ENCODE results near the gene GPER1. TPM values are rescaled to one million over a fixed set of nuclear protein-coding genes. Genes with fewer than 3 reads are reported as not detected.
"Not testable (repeated sequence)": the region's sequence is repeated elsewhere in the genome, so short reads cannot be mapped to it uniquely, and the experiment has no call there.

GPER1 gene
- total RNA-seq (2014; rRNA removed; shearing (Covaris generic)), result 2.0 and 2.5 TPM in 2 replicates

DNA sequence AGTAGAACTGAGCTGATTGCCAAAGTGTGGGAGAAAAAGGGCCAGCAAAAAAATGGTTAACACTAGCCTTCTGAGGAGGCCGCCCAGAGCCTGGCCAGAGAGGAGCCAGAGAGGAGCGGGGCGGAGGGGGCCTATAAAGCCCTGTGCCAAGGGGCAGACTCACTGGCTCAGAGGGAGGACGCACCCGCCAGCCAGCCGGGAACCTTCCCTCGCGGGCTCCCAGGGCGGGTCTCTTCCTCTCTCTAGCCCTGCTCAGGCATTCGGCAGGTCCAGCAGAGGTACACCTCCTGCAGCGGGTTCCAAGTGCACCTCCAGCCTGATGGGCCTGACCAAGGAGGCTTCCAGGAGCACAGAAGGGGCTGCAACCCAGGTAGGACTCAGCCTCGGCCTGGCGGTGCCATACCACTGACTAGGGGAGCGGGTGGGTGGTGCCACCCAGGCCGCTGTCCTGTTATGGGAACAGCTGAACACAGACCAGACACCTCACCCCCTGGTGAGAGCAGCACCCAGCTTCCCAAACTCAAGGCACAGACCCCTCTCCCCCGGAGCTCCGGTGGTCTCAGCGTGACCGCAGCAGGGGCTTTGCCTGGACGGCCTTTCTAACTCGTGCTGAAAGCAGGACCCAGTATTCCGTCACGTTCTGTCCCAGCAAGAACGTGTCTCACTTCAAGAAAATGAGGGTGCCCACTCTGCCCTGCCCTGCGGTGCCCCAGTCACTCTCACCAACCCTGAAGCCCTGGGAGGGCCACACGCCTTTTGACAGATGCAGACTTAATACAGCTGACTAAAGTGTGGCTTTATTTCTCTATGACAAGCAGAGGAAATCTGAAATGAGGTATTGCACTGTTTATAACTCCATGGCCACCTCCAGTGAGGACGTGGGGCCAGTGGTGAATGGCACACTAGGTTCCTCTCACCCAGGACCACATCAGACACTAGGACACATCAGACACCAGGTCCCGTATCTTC is at the start of gene GPER1:
TSS of gene GPER1 (plus strand) at position 162 of the 969 bp plus-strand sequence. CDS start 3,616 bp downstream, outside the sequence.
- DNase-seq (ENCODE audit: low spot score), result peak; percentile 65

DNA sequence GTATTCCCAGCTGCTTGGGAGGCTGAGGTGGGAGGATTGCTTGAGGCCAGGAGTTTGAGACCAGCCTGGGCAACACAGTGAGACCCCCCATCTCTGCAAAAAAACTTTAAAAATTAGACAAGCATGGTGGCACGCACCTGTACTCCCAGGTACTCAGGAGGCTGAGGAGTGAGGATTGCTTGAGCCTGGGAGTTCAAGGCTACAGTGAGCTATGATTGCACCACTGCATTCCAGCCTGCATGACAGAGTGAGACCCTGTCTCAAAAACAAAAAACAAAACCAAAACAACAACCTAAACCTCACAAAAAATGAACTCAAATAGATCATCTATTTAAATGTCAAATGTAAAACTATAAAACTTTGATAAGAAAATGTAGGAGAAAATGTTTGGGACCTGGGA is 47.7 kb upstream of the GPER1 start:
- not testable (repeated sequence) for DNase-seq (ENCODE audit: low spot score)

DNA sequence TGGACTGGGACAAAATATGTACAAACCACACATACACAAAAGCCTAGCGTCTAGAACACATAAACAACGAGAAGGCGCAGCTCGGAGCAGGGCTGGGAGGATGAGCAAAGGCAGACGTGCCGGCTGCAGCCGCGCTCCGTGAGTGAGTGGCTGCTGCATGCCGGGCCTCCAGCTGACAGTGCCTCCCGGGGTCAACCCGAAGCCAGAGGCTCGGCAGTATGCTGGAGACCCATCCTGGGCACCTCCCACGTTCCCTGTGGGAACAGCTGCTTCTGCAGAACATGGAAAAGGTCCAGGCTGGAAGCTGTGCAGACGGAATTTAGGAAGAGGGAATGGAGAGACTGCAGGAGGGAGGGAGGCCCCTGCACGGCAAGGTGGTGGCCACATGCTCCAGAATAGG is 47.1 kb upstream of the GPER1 start:
- DNase-seq (ENCODE audit: low spot score), result no peak

DNA sequence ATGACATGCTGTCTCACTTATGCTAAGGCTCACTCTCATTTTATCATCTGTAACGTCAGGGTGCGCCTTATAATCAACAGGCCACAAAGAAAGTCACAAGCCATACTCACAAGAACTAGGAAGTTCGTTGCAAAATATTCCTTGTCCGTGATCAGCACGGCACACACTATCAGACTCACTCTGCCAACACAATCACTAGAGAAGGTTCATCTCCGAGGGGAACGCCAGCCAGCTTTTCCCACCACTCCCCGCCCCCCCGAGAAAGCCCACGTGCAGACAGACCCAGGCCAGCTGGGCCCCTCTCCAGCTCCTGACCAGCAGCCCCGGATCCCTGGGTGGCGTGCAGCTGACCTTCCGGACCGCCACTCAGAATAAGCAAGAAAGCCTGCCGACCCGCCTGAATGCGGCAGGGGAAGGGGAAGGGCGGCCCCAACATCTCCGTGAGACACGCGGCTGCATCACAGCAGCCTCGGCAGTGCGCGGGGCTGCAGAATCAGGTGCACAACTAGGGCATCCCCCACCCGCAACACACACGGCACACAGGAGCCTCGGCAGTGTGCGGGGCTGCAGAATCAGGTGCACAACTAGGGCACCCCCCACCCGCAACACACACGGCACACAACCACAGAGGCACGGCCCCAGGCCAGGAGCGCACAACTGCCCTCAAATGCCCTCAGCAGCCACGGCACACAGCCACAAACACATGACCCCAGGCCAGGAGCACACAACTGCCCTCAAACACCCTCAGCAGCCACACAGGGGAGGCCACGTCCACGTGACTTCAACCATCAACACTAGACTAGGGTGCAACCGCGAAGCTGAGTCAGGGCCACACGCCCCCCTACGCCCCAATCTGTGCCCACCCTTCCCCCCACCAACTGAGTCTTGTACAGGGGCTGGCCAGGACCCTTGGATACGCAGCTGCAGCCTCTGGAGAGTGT is 46.1 kb upstream of the GPER1 start:
- DNase-seq (ENCODE audit: low spot score), result no peak

DNA sequence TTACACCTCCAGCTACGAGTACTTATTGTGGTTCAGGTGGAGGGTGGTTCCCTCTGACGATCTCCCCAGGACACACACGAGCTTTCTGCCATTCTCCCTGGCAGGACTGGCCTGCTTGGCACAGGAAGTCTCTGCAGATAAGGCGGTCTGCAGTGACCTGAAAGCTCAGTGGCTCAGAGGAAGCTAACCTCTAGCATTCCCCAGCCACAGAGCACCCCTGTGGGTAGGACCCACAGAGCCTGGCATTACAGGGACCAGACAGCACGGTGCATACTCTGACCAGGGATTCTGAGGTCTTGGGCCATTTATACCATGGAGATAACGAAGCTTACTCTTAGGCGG is 45.5 kb upstream of the GPER1 start:
- DNase-seq (ENCODE audit: low spot score), result no peak

DNA sequence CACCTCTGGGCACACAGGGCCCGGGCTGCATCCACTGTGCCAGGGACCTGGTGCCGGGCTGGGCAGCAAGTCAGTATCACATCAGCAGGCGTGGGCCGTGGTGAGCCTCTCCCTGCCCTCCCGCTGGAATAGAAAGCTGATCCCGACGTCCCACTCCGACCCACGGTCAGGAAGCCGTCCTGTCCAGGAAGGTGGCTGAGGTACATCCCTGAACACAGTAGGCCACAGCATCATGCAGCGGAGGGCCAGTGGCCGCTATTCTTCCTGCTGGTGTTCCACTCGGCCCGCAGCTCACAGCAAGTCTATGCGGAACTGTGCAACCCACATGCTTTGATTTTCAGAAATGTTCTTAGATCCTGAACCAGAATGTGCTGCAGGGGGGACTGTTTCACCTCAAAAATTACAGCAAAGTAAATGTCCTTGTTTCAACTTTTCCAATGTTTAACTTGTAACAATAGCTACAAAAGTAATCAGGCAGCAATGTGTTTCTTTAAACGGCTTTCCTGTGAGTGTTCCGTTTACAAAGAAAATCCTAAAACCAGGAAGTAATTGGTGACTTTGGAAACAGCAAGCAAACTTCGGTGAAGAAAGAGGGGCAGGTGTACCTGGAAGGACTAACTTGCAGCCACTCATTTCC is 44.2 kb upstream of the GPER1 start:
- no peak for DNase-seq (ENCODE audit: low spot score)

DNA sequence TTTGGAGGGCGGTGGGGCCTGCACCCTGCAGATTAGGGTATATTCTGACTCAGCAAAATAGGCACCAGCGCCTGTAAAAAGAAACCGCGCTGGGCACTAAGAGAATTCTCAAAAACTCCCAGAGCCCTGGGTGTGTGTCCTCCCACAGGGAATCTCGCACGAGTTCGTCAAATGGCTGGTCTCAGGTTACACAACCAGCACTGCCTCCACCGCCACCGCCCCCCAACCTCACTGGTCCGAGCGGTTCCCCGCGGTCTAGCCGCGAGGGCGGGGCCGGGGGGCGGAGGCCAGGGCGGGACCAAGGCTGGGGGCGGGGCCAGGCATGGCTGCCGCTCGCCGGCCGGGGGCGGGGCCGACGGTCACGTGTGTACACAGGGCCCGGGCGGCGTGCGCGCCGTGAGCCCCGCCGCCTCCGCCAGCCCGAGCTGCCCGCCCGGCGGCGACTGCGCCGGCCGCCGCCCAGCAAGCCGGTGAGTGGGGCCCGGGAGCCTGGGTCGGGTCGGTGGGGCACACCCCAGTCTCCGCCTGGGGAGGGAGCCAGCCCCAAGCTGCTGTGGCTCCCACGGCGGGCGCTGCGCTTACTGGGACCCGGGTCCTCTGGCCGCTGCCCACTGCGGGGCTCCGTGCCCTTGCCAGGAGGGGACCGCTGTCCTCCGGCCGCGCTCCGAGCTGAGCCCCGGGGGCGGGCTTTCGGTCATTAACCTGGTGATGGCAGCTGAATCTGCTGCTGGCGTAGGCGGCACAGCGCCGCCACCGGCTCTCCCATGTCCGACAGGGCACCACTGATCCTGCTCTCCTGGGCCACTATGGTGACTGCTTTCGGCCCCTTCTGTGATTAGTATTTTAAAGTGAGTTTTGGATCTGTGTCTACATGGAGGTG is 43.5 kb upstream of the GPER1 start, which contains the start of gene GPR146:
TSS of gene GPR146 (plus strand) at position 358 of the 880 bp plus-strand sequence. CDS start 12,970 bp downstream, outside the sequence.
- peak; percentile 98 for DNase-seq (ENCODE audit: low spot score)

DNA sequence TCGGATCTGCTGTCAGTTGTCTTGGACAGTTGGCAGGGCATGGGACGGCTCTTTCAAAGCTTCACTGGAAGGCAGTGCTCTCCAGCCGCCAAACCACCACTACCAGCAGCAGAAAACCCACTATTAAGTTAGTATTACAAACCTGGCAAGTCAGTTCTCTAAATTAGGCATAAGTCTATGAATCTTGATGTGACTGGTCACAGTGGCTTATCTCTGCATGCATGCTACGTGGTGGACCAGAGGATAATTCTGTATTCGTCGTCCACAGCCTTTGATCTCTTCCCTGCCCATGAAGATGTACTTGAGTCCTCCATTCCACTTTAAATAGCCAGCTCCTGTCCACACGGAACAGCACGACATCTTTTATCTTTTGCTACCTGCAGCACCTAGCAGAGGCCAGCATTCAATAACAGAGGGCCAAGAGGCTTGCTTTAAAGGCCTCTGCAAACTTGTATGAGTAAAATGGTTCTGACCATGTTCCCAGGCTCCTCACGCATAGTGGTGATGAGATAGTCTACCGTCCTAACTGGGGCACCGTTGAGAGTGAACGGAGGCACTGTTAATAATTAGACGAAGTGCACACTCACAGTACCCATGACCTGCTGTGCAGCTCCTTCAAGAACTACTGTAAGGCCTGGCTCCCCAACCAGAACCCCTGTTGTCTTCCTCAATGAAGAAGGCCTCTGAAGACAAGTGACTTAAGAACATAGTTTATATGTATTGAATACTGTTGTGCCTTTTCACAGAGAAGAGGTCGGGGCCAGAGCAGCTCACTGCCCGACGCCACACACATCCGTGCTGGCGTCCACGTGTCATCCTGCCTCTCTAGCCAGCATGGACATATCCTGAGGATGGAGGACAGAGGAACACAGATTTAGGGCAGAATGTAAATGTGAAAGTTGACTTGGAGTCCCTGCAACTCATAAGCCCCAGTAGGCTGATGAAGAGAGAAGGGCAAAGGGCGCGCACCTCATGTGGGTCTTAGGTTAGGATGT is 42.5 kb upstream of the GPER1 start:
- peak; percentile 16 for DNase-seq (ENCODE audit: low spot score)

DNA sequence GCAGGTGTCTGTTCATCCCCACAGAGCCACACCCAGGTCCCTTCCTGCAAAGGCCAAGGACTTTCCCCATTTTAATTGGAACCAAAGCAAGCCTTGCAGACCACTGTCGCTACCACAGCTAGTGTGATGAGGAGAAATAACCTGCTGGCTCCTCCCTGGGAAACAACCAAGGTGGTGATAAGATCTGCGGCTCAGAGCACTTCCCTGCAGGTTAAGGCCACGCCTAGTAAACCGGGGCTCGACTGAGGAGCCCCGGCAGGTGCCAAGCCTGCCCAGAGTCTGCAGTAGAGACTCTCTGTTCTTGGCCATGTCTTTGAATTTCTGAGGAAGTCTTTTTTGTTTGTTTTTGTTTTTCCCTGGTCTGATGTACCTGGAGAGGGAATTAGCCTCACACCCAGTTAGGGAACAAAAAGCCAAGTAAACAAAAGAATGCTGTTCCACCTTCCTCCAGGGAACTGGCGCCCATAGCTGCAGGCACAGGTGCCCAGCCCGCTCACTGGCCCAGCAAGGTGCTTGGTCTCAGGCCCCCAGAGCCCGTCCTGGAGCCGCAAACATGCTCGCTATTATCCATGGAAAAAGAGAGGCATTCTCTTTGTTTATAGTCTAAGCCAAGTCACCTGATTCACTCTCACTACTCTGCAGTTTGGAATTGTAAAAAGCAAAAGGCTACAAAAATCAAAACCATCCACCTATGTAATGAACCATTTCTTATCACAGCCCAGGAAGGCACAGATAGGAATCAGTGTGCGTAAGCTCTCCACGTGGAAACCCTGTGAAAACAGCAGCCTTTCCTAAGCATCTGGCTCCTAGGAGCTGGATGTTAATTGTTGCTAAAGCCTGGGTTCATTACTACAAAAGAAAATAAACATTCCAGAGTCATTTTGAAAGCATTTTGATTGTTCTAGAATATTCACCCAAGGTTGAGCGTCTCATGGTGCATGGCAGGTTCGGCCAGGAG is 40.9 kb upstream of the GPER1 start:
- DNase-seq (ENCODE audit: low spot score), result peak; percentile 74

DNA sequence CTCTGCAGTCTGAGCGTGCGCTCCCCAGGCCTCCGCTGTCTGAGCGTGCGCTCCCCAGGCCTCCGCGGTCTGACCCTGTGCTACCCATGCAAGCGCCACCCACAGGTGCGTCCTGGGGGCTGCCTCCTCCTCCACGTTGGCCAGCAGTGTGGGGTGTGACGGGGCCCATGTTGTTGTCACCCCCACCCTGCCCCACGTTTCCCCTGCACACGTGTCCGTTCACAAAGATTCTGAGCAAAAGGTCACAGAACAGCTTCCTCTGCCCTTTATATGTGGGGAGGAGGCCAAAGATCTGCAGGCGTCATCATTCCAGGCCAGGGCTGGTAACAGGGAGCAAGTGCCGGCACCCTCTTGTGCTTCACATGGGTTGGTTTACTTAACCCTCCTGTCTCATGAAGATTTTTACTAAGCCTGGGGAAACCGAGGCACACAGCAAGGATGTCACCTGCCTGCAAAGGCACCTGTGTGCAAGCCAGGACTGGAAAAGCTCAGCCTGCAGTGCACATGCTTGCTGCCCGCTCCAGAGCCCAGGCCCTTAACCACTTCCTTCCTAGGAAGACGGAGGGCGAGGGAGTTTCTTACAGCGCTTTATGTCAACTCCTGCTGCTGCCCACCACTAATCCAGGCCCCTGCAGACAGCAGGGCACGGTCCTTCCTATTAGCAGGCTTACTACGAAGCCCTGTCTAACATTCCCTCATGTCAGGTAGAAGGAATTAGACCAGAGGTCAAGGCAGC is 38.7 kb upstream of the GPER1 start:
- no peak for DNase-seq (ENCODE audit: low spot score)

DNA sequence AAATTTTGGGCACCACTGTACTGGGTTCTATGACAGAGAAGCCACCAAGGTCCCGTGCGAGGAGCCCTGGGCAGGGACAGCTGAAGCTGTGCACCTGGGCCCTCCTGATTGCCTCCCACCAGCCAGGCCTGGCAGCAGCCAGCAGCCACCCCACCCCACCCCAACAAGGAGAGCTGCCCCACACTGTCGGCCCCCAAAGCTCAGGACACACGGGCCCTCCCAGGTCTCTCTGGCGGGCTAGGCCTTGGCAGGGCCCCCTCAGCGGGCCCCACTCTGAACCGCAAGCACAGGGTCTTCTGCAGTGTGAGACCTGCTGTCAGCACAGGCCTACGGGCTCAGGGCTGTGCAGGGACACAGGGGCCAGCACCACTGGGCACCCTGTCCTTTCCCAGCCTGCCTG is 38.1 kb upstream of the GPER1 start:
- no peak for DNase-seq (ENCODE audit: low spot score)

DNA sequence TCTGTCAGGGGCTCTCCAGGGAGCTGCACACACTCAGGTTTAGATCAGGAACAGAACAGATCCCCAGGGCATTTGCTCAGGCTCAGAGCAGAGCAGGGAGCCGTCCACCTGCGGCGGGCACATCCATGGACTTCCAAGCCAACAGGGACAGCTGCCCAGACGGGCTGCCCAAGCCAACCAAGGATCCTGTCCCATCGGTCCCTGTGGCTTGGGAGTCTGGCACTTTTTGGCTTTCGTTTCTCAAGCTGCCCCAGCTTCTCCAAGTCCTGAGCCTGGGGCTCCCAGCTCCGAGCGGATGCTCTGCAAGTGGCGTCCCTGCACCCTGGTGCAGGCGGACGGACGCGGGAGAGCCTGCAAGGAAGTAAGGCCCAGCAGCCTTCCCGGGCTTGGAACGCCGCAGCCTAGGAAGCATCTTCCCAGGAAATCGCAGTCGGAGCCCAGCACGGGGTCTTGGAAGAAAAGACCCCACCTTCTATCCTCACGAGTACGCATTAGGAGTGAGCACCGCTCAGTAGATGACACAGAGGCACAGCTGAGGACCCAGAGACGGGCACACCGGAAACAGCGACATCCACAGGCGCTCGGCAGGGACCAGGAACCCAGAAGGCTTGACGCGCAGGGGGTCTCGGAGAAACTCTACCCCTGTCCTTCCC is 37.5 kb upstream of the GPER1 start:
- DNase-seq (ENCODE audit: low spot score), result no peak

DNA sequence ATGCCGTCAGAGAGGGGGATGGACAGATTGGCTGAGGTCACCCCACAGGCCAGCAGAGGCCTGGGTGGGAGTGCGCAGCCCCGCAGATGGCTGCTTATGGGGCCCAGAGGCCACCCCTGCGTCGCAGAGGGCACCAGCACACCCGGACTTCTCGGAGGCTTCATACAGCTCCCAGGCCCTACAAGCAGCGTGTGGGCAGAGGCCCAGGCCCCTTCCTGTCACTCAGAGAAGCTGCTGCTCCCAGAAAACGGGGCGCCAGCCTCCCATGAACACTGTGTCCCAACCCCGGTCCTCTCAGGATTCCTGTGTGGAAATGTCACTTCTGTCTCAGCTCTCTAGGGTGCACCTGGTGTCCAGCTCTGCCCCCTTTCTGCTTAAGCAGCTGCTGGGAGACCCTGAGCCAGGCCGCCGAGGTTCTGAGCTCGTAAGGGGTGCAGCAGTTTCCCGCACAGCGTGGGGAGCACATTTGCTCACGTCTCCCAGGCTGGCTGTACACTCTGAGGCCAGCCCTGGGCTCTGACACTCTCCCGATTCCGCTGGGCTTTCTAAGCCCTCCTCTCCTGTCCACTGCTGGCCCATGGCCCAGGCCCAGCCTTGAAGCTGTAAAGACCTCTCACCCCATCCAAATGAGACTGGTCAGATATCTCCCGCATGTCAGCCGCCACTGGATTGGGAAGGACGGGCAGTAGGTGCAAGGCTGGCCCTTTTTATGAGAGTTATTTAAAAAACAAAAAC is 36.8 kb upstream of the GPER1 start:
- no peak for DNase-seq (ENCODE audit: low spot score)

DNA sequence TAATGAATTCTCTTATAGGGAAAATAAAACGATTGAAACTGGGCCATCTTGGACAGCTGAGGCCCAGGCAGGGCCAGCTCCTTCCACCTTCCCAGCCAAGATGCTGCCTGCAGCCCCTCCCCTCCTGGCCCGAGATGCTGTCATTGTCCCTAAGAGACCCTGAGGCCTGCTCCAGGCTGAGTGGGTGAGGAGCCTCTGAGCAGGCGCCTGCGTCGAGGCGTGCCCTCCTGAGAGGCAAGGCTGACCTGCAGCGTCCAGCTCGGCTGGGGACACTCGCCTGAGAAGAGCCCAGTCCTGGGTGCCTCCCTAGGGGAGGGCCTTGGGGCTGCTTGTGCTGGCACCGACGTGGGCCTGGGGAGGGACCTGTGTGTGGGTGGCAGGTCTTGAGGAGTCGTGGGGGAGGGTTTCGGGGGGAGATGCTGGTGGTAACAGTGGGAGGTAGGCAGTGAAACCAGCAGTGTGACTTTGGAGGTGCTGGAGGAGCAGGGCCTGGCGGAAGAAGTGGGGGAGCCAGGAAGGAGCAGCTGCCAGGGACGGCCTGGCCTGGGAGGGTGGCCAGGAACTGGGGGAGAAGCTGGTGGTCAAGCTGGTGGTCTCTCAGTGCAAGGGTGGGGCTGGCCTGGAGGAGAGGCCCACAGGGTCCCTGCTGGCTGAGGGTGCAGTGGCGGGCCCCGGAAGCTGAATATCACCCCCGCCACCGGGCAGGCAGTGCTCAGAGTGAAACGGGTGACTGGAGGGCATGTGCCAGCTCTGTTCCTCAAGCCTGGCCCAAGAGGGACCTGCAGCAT is 35.7 kb upstream of the GPER1 start:
- no peak for DNase-seq (ENCODE audit: low spot score)

DNA sequence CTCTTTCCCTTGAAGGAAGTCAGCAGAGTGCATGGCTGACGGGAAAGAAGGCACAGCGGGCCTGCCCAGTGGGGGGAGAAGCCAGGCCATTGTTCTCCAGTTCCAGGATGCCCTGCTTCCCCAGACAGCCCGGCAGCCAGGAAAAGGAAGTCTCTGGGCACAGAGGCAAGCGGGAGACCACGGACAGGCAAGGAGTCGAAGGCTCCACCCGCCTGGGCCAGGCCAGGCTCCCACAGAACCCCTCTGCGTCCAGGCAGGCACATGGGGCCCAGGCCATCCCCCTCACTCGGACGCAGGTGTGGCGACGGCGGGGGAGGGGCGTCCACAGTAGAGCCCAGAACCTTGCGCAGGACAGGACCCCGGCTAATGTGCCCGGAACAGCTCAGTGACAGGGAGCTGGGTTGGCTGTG is 34.9 kb upstream of the GPER1 start:
- DNase-seq (ENCODE audit: low spot score), result no peak
